Ecto neural progenitor cell (in vitro differentiated cells): Measurements from ENCODE around the gene ZNF627.
"Not testable (repeated sequence)": the region's sequence is repeated elsewhere in the genome, so short reads cannot be mapped to it uniquely, and the experiment has no call there.

Experiments
- DNase-seq: peaks from one replicate; pipeline ENCODE4 v3.0.0-alpha.2; 2018; ENCODE audit warnings: low spot score

ZNF627 gene

GRCh38 chr19:11574689-11575088, 22.6 kb upstream of the ZNF627 start:
- DNase-seq, result no peak

GRCh38 chr19:11576227-11576626, 21.1 kb upstream of the ZNF627 start:
- no peak for DNase-seq

GRCh38 chr19:11577451-11578257, 19.6 kb upstream of the ZNF627 start, which contains the start of gene ACP5:
Gene ACP5, minus strand, starts transcription at chr19:11577645. Its CDS starts 328 bp downstream, at chr19:11577317.
- DNase-seq, result no peak

- no peak for DNase-seq
These were observed 18.8 kb upstream of the ZNF627 start for GRCh38 chr19:11578258-11579142.

GRCh38 chr19:11580116-11580515, 17.2 kb upstream of the ZNF627 start:
- no peak for DNase-seq

- DNase-seq, result no peak
These were observed 15.5 kb upstream of the ZNF627 start for GRCh38 chr19:11581740-11582139.

- no peak for DNase-seq
These were observed 11.0 kb upstream of the ZNF627 start for GRCh38 chr19:11586331-11586730.

- peak; percentile 85 for DNase-seq
These were observed 9.8 kb upstream of the ZNF627 start for GRCh38 chr19:11587302-11587974.

GRCh38 chr19:11587975-11588631, 9.2 kb upstream of the ZNF627 start:
- no peak for DNase-seq

GRCh38 chr19:11594084-11594483, 3.2 kb upstream of the ZNF627 start:
- no peak for DNase-seq

- DNase-seq, result no peak
These were observed 1.1 kb upstream of the ZNF627 start for GRCh38 chr19:11596156-11596555.

GRCh38 chr19:11598103-11598483, 810 bp downstream of the ZNF627 start:
- DNase-seq, result no peak

- no peak for DNase-seq
These were observed 1.5 kb downstream of the ZNF627 start for GRCh38 chr19:11598746-11599145.

GRCh38 chr19:11599704-11600103, 2.4 kb downstream of the ZNF627 start:
- not testable (repeated sequence) for DNase-seq

- no peak for DNase-seq
These were observed 9.2 kb downstream of the ZNF627 start for GRCh38 chr19:11606484-11606883.

GRCh38 chr19:11611730-11612129, 14.4 kb downstream of the ZNF627 start:
- DNase-seq, result no peak

GRCh38 chr19:11612816-11613511, 15.7 kb downstream of the ZNF627 start:
- DNase-seq, result no peak

GRCh38 chr19:11617180-11618062, 20.1 kb downstream of the ZNF627 start:
- no peak for DNase-seq

- no peak for DNase-seq
These were observed 23.3 kb downstream of the ZNF627 start for GRCh38 chr19:11620553-11620952.

GRCh38 chr19:11622401-11622800, 25.1 kb downstream of the ZNF627 start:
- not testable (repeated sequence) for DNase-seq
